Left lobe of liver (tissue), 2 donors: ENCODE results near the gene SAMD9. TPM values are rescaled to one million over a fixed set of nuclear protein-coding genes. Genes with fewer than 3 reads are reported as not detected.
"Not testable (repeated sequence)": the region's sequence is repeated elsewhere in the genome, so short reads cannot be mapped to it uniquely, and the experiment has no call there.

Source experiments
- ATAC-seq: fragments of 200-7000 bp; cut with Tn5 transposase; one replicate; pipeline ENCODE4 v1.9.1; 2020; ENCODE audit warnings: mild to moderate bottlenecking, moderate library complexity
- DNase-seq: peaks from one replicate; pipeline ENCODE4 v3.0.0-alpha.2; 2020; ENCODE audit warnings: low spot score
- total RNA-seq: library from RNA; stranded (reverse); gene quantifications from one replicate; pipeline ENCODE4 v1.2.1, GENCODE V29; 2021
- donor health status: DM: no; HTN: no; CAD: no; lungs with moderate emphysema.
- donor health status: DM: no; HTN: yes; CAD: no.

The SAMD9 gene
- total RNA-seq, 1 donor from 2014 or later: 1.5 TPM

- no peak for ATAC-seq
- no peak for DNase-seq
These were observed 3.1 kb upstream of the SAMD9 start for GRCh38 chr7:93120592-93121549.

DNA sequence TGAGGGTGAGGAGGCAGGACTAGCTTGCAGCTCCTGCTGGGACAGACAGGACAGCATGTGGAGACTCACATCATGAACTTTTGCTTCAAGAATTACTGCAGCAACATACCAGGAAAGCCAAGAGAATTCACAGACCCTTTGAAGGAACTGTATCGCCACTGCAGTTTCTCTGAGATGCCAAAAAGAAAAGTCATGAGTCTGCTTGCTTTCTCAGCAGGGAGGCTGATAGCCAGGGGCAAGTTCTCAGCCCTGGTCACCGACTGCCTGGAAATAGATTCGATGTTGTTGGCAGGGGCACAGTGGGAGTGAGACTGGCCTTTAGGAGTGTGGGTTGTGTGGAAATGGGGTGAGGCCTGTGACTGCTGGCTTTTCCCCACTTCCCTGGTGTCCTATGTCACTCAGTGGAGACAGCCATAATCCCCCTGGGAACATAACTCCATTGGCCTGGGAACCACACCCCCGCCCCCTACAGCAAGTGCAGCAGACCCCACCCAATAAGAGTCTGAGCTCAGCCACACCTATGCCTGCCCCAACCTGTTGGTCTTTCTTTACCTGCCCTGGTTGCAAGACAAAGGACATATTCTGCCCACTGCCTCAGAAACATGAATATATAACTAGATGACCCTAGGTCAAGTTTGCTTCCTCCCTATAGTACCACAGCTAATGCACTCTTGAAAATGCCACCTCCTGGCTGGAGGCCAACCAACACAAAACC lies 1.6 kb upstream of the SAMD9 start:
- ATAC-seq (no peak), DNase-seq (no peak)

DNA sequence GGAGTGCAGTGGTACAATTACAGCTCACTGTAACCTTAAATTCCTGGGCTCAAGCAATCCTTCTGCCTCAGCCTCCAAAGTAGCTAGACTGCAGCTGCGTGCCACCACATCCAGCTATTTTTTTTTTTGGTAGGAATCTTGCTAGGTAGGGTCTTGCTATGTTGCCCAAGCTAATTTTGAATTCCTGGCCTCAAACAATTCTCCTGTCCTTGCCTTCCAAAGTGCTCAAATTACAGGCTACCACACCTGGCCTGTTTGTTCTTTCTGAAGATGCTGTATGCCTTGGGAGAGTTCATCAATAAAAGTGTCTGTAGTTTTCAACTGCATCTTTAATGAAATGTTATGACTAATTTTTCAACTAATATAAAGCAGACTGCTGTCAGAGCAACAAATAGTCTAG lies 452 bp downstream of the SAMD9 start:
- no peak for ATAC-seq
- DNase-seq: no peak

DNA sequence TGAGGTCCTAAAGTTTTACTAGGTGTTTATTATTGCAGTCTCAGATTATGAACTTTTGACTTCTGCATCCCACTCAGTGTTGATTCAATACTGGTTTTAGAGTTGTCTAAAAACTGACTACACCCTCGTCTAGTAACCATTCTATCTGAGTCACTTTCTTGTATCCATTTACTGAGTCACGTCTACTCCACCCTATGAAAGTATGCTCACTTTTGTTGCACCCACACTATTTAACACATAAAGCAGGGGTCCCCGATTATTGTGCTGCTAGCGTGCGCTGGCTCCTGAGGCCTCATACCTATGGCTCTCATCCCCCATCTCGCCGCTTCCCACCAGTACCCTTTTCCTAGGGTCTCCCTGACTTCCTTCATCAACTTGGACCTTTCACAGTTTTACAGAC lies 2.0 kb downstream of the SAMD9 start:
- ATAC-seq: no peak
- no peak for DNase-seq

GRCh38 chr7:93108003-93108402 lies 9.8 kb downstream of the SAMD9 start:
- DNase-seq (no peak), ATAC-seq (no peak)

- no peak for ATAC-seq
- no peak for DNase-seq
These were observed 20.4 kb downstream of the SAMD9 start for GRCh38 chr7:93097388-93097787.

DNA sequence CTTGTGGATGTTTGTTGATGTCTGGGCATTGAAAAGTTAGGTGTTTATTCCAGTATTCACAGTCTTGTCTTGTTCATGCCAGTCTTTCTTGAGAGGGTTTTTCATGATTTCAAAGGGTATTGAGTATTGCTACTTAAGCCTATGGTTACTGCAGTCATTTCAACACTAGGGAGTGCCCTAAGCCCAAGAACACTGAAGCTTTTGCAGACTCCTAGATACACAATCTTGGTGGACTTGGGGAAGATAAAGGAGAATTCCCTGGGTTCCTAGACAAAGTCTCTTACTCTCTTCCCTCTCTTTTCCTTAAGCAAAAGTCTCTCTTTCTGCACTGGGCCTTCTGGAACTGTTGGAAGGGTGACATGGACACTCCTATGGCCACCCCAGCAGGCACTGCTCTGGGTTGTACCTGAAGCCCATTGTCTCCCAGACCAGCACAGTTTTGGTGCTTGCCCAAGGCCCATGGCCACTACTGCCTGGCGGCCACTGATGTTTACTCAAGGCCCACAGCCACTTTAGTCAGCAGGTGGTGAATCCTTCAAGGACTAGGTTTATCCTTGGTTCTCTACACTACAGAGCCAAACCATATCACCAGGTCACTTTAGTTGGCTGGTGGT lies 24.9 kb downstream of the SAMD9 start:
- ATAC-seq (peak; percentile 61), DNase-seq (no peak)

- not testable (repeated sequence) for DNase-seq, ATAC-seq
These were observed 44.4 kb downstream of the SAMD9 start for GRCh38 chr7:93073357-93073756.

GRCh38 chr7:93062599-93062998 lies 55.2 kb downstream of the SAMD9 start:
- DNase-seq (no peak), ATAC-seq (no peak)

DNA sequence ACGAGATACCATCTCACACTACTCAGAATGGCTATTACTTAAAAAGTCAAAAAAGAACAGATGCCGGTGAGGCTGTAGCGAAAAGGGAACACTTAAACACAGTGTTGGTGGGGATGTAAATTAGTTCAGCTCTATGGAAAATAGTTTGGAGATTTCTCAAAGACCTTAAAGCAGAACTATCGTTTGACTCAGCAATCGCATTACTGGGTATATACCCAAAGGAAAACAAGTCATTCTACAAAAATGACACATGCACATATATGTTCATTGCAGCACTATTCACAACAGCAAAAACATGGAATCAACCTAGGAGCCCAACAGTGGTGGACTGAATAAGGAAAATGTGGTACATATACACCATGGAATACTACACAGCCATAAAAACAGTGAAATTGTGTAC lies 56.9 kb downstream of the SAMD9 start:
- no peak for DNase-seq
- no peak for ATAC-seq

GRCh38 chr7:93060025-93060424 lies 57.8 kb downstream of the SAMD9 start:
- no peak for ATAC-seq
- DNase-seq: no peak

DNA sequence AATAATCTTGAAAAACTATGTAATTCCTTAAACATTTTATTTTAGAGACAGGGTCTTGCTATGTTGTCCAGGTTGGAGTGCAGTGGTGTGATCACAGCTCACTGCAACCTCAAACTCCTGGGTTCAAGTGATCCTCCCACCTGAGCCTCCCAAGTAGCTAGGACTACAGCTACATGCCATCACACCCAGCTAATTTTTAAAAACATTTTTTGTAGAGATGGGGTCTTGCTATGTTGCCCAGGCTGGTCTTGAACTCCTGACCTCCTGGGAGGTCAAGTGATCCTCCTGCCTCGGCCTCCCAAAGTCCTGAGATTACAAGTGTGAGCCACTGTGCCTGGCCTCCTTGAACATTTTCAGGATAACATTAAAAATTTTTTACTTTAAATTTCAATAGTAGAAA lies 61.2 kb downstream of the SAMD9 start:
- DNase-seq, ATAC-seq: not testable (repeated sequence)

- DNase-seq: no peak
- peak; percentile 86 for ATAC-seq
These were observed 62.2 kb downstream of the SAMD9 start for GRCh38 chr7:93055543-93056107.

DNA sequence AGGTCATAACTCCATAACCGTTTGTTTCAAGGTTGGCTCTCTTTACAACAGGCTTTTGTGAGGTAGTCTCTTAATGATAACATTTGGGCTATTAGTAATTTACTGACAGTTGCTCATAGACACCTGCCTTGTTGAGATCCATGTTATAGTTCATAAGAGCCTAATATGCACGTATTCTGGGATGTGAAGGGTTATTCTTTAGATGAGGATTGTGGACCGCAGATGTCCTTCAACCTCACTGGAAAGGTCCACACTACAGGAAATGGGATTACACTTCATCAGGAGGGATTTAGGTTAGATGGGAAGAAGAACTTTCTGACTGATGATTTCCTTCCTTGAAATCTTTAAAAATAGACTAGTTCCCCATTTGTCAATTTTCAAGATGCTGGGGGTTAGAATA lies 62.8 kb downstream of the SAMD9 start:
- DNase-seq: no peak
- no peak for ATAC-seq

DNA sequence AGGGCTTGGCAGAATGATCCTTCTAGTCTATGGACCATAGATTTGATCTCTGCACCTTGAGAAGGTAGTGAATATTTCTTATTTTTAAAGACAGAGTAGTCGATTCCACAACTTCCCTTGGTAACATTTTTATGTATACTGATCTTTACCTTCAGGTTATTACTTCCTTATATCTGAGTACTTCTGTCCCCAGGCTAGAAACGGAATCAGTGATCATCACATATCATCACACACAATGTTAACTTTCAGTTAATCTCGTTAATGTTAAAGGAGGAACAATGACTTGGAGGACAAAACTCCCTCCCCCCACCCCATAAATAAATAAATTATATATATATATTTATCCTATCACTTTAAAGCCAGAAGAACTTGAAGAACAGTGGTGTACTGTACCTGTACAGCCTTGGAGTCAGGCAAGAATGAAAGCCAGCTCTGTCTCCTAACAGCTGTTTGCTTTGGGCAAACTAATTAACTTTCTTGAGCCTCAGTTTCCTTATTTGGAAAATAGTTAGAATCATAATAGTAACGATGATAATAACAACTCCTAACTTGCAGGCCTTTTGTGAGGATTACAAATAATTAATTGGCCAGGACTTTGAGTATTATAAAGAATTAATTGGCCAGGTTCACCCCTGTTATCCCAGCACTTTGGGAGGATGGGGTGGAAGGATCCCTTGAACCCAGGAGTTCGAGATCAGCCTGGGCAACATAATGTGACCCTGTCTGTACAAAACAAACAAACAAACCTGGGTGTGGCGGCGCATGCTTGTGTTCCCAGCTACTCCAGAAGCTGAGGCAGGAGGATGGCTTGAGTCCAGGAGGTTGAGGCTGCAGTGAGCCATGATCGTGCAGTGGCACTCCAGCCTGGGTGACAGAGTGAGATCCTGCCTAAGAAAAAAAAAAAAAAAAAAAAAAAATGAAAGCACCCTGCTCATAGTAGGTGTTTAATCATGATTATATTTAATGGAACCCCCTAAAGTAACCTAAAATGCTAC lies 63.5 kb downstream of the SAMD9 start:
- no peak for DNase-seq
- ATAC-seq: no peak

DNA sequence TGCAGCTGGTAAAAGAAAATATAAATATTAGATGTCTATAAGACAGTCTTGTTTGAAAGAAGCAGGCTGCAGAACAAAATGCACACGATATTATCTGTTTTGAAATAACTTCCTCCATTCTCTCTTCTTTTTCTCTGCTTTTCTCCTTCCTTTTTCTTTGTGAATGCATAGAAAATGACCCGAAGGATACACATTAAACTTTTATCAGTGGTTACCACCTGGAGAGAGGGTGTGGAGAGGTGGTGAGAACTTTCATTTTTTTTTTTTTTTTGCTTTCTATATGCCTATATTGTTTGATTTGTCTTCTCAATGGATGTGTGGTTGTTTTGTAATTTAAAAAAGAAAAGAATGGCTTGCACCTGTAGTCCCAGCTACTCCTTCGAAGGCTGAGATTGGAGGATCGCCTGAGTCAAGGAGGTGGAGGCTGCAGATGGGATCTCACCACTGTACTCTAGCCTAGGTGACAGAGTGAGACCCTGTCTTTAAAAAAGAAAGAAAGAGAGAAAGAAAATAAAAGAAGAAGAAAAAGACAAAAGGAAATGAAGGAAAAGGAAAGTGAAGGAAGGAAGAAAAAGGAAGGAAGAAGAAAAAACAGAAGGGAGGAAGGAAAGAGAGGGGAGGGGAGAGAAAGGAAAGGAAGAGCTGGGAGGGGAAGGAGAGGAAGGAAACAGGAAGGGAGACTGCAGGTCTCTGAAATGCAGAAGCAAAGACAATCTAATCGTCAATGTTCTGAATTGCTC lies 64.4 kb downstream of the SAMD9 start:
- no peak for ATAC-seq

GRCh38 chr7:93051660-93052059 lies 66.1 kb downstream of the SAMD9 start:
- no peak for ATAC-seq
- no peak for DNase-seq

More for the DNA sequence above, 64.4 kb downstream of the SAMD9 start:
- no peak for DNase-seq
